A549 (cell line): ENCODE results near the gene KCNH3. TPM values are rescaled to one million over a fixed set of nuclear protein-coding genes. Genes with fewer than 3 reads are reported as not detected.

Experiments
- ATAC-seq, 2 experiments: fragments of 200-7000 bp in 1 of 2; fragments of >200 bp in 1 of 2; cut with Nextera tagmentation in 1 of 2; cut with Tn5 transposase in 1 of 2; 3 replicates each; pipeline versions ENCODE4 v1.8.0 to v1.9.1; 2018 to 2020; ENCODE audit warnings: mild to moderate bottlenecking in 1 of 2, moderate library complexity in 1 of 2
- CTCF ChIA-PET: fragments of 300-600 bp; sonication (Branson Sonifier 250); formaldehyde crosslinking; extraction: SDS; loops from one replicate; lab custom pipeline; 2021; ENCODE audit warnings: antibody characterized with exemption, inconsistent platforms; lab: Yijun Ruan, JAX
- POLR2A ChIA-PET: fragments of 350-600 bp; formaldehyde crosslinking; extraction: SDS; loops from one replicate; lab custom pipeline; 2021; ENCODE audit warnings: antibody characterized with exemption, inconsistent platforms; lab: Yijun Ruan, JAX
- DNase-seq, 2 experiments: peaks; one replicate each; pipeline versions ENCODE4 v3.0.0 to v3.0.0-alpha.2; 2011 to 2016; ENCODE audit warnings: low read depth in 1 of 2, low spot score in 1 of 2
- FAIRE-seq: peaks from 2 replicates; lab custom pipeline; 2011; peaks lifted over from hg19 to GRCh38; lab: Jason Lieb, UNC
- H3K27ac ChIP-seq, 2 experiments: fragments of >200 bp; sonication (Bioruptor Twin); formaldehyde crosslinking; 3 replicates each; pipeline ENCODE4 v1.5.1; 2016 to 2017
- H3K4me1 ChIP-seq: fragments of >200 bp; sonication (Bioruptor Twin); formaldehyde crosslinking; 3 replicates; pipeline ENCODE4 v1.6.1; 2016
- H3K4me2 ChIP-seq: fragments of >200 bp; sonication (Bioruptor Twin); formaldehyde crosslinking; 3 replicates; pipeline ENCODE4 v1.6.1; 2016
- H3K4me3 ChIP-seq: fragments of >200 bp; sonication (Bioruptor Twin); formaldehyde crosslinking; 3 replicates; pipeline ENCODE4 v1.5.1; 2016
- H3K9me3 ChIP-seq: fragments of >200 bp; sonication (Bioruptor Twin); formaldehyde crosslinking; 3 replicates; pipeline ENCODE4 v1.6.1; 2016
- ATOH8 ChIP-seq: fragments of 250-450 bp; sonication (Bioruptor Pico); IDR thresholded peaks from 2 replicates; pipeline ENCODE4 v1.5.0; 2020; ENCODE audit warnings: low read depth, mild to moderate bottlenecking, moderate library complexity
- BCL3 ChIP-seq: fragments of >200 bp; sonication (Bioruptor Twin); formaldehyde crosslinking; IDR thresholded peaks from 3 replicates; pipeline ENCODE4 v1.6.1; 2016
- CBX2 ChIP-seq: fragments of 200-600 bp; sonication (generic); IDR thresholded peaks from 2 replicates; pipeline ENCODE4 v1.6.1; 2016; ENCODE audit warnings: low read depth, mild to moderate bottlenecking, borderline replicate concordance
- CEBPB ChIP-seq, 2 experiments: fragments of >200 bp in 1 of 2; sonication (Bioruptor Twin) in 1 of 2; formaldehyde crosslinking in 1 of 2; IDR thresholded peaks; 2 replicates each; pipeline ENCODE4 v1.6.1; 2012 to 2016
- CHD2 ChIP-seq: fragments of 150-350 bp; IDR thresholded peaks from 2 replicates; pipeline ENCODE4 v1.6.1; 2014; ENCODE audit warnings: low read length; ENCODE audit not compliant: partially characterized antibody
- CHD4 ChIP-seq: fragments of 200-600 bp; sonication (generic); IDR thresholded peaks from 2 replicates; pipeline ENCODE4 v1.6.1; 2016; ENCODE audit warnings: antibody characterized with exemption, mild to moderate bottlenecking, borderline replicate concordance
- EHF ChIP-seq: fragments of 250-450 bp; sonication (Bioruptor Pico); IDR thresholded peaks from 2 replicates; pipeline ENCODE4 v1.5.0; 2020; ENCODE audit warnings: mild to moderate bottlenecking
- EHMT2 ChIP-seq: fragments of 200-600 bp; sonication (generic); IDR thresholded peaks from 2 replicates; pipeline ENCODE4 v1.6.1; 2016; ENCODE audit warnings: antibody characterized with exemption, low read depth, mild to moderate bottlenecking, moderate library complexity
- EP300 ChIP-seq, 2 experiments: fragments of >200 bp; sonication (Bioruptor Twin); formaldehyde crosslinking; IDR thresholded peaks; 2 replicates in 1 of 2; 3 replicates in 1 of 2; pipeline ENCODE4 v1.6.1; 2016 to 2017
- FOSB ChIP-seq: fragments of 250-450 bp; sonication (Bioruptor Pico); IDR thresholded peaks from 2 replicates; pipeline ENCODE4 v1.5.0; 2020; ENCODE audit warnings: mild to moderate bottlenecking, moderate library complexity
- FOSL2 ChIP-seq, 2 experiments: fragments of 450-650 bp in 1 of 2; fragments of >200 bp in 1 of 2; sonication (Bioruptor Twin) in 1 of 2; formaldehyde crosslinking; IDR thresholded peaks; 2 replicates each; pipeline versions ENCODE4 v1.5.0 to v1.6.1; 2016 to 2020; ENCODE audit warnings: mild to moderate bottlenecking in 1 of 2, moderate library complexity in 1 of 2
- GATA3 ChIP-seq: IDR thresholded peaks from 2 replicates; pipeline ENCODE4 v1.6.1; 2012; ENCODE audit warnings: borderline replicate concordance
- HDAC2 ChIP-seq: fragments of 200-600 bp; sonication (generic); IDR thresholded peaks from 2 replicates; pipeline ENCODE4 v1.6.1; 2016
- HES2 ChIP-seq: fragments of >200 bp; sonication (Bioruptor Twin); formaldehyde crosslinking; IDR thresholded peaks from 2 replicates; pipeline ENCODE4 v1.6.1; 2016
- HEYL ChIP-seq: fragments of 250-450 bp; sonication (Bioruptor Pico); IDR thresholded peaks from 2 replicates; pipeline ENCODE4 v1.8.0; 2021; ENCODE audit warnings: mild to moderate bottlenecking, moderate library complexity
- HOXA7 ChIP-seq: fragments of 250-450 bp; sonication (Bioruptor Pico); IDR thresholded peaks from 2 replicates; pipeline ENCODE4 v1.5.0; 2020; ENCODE audit warnings: mild to moderate bottlenecking, moderate library complexity
- MYC ChIP-seq: IDR thresholded peaks from 2 replicates; pipeline ENCODE4 v1.6.1; 2012; ENCODE audit warnings: mild to moderate bottlenecking, inconsistent platforms, low read length, improper control_type of control experiment, borderline replicate concordance
- NFE2L2 ChIP-seq: fragments of 150-350 bp; conservative IDR thresholded peaks from 2 replicates; pipeline ENCODE4 v1.6.1; 2014; ENCODE audit warnings: low read length
- PBX3 ChIP-seq: IDR thresholded peaks from 2 replicates; pipeline ENCODE4 v1.6.1; 2012
- RCOR1 ChIP-seq: fragments of 150-350 bp; IDR thresholded peaks from 2 replicates; pipeline ENCODE4 v1.6.1; 2014; ENCODE audit warnings: antibody characterized with exemption, low read length, low read depth
- RNF2 ChIP-seq: fragments of 200-600 bp; sonication (generic); IDR thresholded peaks from 2 replicates; pipeline ENCODE4 v1.6.1; 2016; ENCODE audit warnings: low read depth, mild to moderate bottlenecking, antibody characterized with exemption, moderate library complexity, borderline replicate concordance
- SMC3 ChIP-seq: fragments of >200 bp; sonication (Bioruptor Twin); formaldehyde crosslinking; IDR thresholded peaks from 3 replicates; pipeline ENCODE4 v1.6.1; 2018; ENCODE audit warnings: inconsistent platforms
- TFCP2L1 ChIP-seq: fragments of 250-450 bp; sonication (Bioruptor Pico); IDR thresholded peaks from 2 replicates; pipeline ENCODE4 v1.5.0; 2021; ENCODE audit warnings: mild to moderate bottlenecking
- ZC3H11A ChIP-seq: fragments of 450-650 bp; IDR thresholded peaks from 2 replicates; pipeline ENCODE4 v1.6.1; 2014; ENCODE audit warnings: antibody characterized with exemption, mild to moderate bottlenecking
- ZFP36 ChIP-seq: fragments of 450-650 bp; IDR thresholded peaks from 2 replicates; pipeline ENCODE4 v1.6.1; 2014; ENCODE audit warnings: borderline replicate concordance; ENCODE audit not compliant: partially characterized antibody
- ZSCAN20 ChIP-seq: fragments of 250-450 bp; sonication (Bioruptor Pico); IDR thresholded peaks from 2 replicates; pipeline ENCODE4 v1.8.0; 2022; ENCODE audit warnings: mild to moderate bottlenecking, moderate library complexity
- WGBS: methylation state at CpG from one replicate; pipeline ENCODE4 v1.1.6; 2017; ENCODE audit errors: missing lambda C conversion rate; 5-methylcytosine and 5-hydroxymethylcytosine counted together
- polyA plus RNA-seq, 4 experiments: library from polyadenylated mRNA; depleted of rRNA in 3 of 4; stranded (reverse); fragments of >200 nt; fragmentation: RNase III in 1 of 4; extraction: RNeasy Plus Mini Kit Qiagen cat#74134 plus additional on column Dnase treatment in 1 of 4; gene quantifications; 2 replicates in 3 of 4; 3 replicates in 1 of 4; pipeline ENCODE4 v1.2.3, GENCODE V29; 2011 to 2017

The KCNH3 gene
- polyA plus RNA-seq, 2 of the 4 experiments (the other 2 are of a cell fraction): 1.0 to 2.2 TPM

GRCh38 chr12:49588721-49589516 lies 50.1 kb downstream of the KCNH3 start:
- TF ChIP-seq FOSL2 (IDR thresholded peaks at IDR 0.05) (no peak), FOSL2 (CRISPR knock-in tag; IDR thresholded peaks at IDR 0.05) (no peak), CHD4 (no peak), PBX3 (no peak), HES2 (no peak), CEBPB (IDR thresholded peaks at IDR 0.05) (no peak), RCOR1 (no peak), SMC3 (no peak)
- ChIA-PET CTCF (interaction anchor here (0.6 to 1.8 kb wide), 8 partner anchors 9 to 239 kb away, joined by 3 to 8 read pairs (median 3); no protein-coding TSS in a partner anchor), POLR2A (interaction anchor here (0.7 to 1.5 kb wide), 2 partner anchors 22 to 152 kb away, joined by 3 read pairs; partner anchors contain the start of gene TMBIM6)
- no peak overlapping the region for H3K4me2 ChIP-seq
- no peak for FAIRE-seq
- WGBS: 83% methylated on average over 4 of the region's 4 CpGs
- H3K4me3 ChIP-seq: no peak overlapping the region
- no peaks in the 10 kb centered on the region for H3K9me3 ChIP-seq
- no peaks in the 10 kb centered on the region for H3K4me1 ChIP-seq
- no peak for DNase-seq
- ATAC-seq: peak in 1 of 2 experiments; percentile 24; a peak in 1 of 6 replicates
- no peak overlapping the region for H3K27ac ChIP-seq

GRCh38 chr12:49598527-49598926 lies 59.7 kb downstream of the KCNH3 start:
- FAIRE-seq (no peak), ATAC-seq (no peak), DNase-seq (no peak)
- Histone ChIP-seq H3K9me3 (no peaks in the 10 kb centered on the region), H3K4me1 (no peaks in the 10 kb centered on the region), H3K4me3 (no peak overlapping the region), H3K4me2 (no peak overlapping the region), H3K27ac (no peak overlapping the region)
- TF ChIP-seq HOXA7 (CRISPR knock-in tag) (no peak), CBX2 (no peak)
- ChIA-PET POLR2A (no interaction called here), CTCF (interaction anchor here (0.8 kb wide), 2 partner anchors 38 to 180 kb away, joined by 3 read pairs; no protein-coding TSS in a partner anchor)
- 85% methylated on average over 10 of the region's 10 CpGs for WGBS

GRCh38 chr12:49599961-49600360 lies 61.1 kb downstream of the KCNH3 start:
- no peak overlapping the region for H3K4me2 ChIP-seq
- TF ChIP-seq FOSB (CRISPR knock-in tag): no peak
- no peak for TF ChIP-seq EHMT2
- TF ChIP-seq ZC3H11A: no peak
- TF ChIP-seq MYC: no peak
- no peak for TF ChIP-seq GATA3
- no peak for TF ChIP-seq ZFP36
- no peak for TF ChIP-seq HDAC2
- no peak for TF ChIP-seq CHD2
- TF ChIP-seq HOXA7 (CRISPR knock-in tag): no peak
- no peak for TF ChIP-seq EP300 (IDR thresholded peaks at IDR 0.05)
- no peak for TF ChIP-seq NFE2L2
- no peak for TF ChIP-seq HES2
- no peak for TF ChIP-seq RNF2
- no peak for TF ChIP-seq TFCP2L1 (CRISPR knock-in tag)
- TF ChIP-seq BCL3: no peak
- no peak for TF ChIP-seq HEYL (CRISPR knock-in tag)
- no peak for TF ChIP-seq EHF (CRISPR knock-in tag)
- TF ChIP-seq ZSCAN20 (CRISPR knock-in tag): no peak
- TF ChIP-seq ATOH8: no peak
- no peak overlapping the region for H3K27ac ChIP-seq
- no peak for DNase-seq
- H3K9me3 ChIP-seq: no peaks in the 10 kb centered on the region
- CTCF ChIA-PET: interaction anchor here (1.0 to 2.4 kb wide), 6 partner anchors 15 to 252 kb away, joined by 3 to 12 read pairs (median 4); partner anchors contain the start of gene PRPF40B
- POLR2A ChIA-PET: no interaction called here
- no peaks in the 10 kb centered on the region for H3K4me1 ChIP-seq
- no peak for ATAC-seq
- no peak overlapping the region for H3K4me3 ChIP-seq
- 93% methylated on average over 8 of the region's 8 CpGs for WGBS
- FAIRE-seq: no peak
